NAMALWA (cell line): ENCODE data around the gene ECI2.
A peak's percentile ranks its signal among the peaks of the same experiment; 100 is the strongest.

ENCODE experiments used
- DNase-seq: peaks from one replicate; pipeline ENCODE4 v3.0.0-alpha.2; 2015; ENCODE audit warnings: low spot score

The ECI2 gene

GRCh38 chr6:4134841-4135664, at the start of gene ECI2:
TSS of gene ECI2 (minus strand) at chr6:4135575. CDS start at chr6:4135560, 15 bp downstream.
- peak; percentile 73 for DNase-seq

- DNase-seq, result peak; percentile 76
These were observed 45.4 kb upstream of the ECI2 start for GRCh38 chr6:4180652-4181255.

GRCh38 chr6:4179960-4180651, 44.7 kb upstream of the ECI2 start:
- DNase-seq, result no peak

- DNase-seq, result no peak
These were observed 43.5 kb upstream of the ECI2 start for GRCh38 chr6:4178737-4179333.

GRCh38 chr6:4176907-4177306, 41.5 kb upstream of the ECI2 start:
- no peak for DNase-seq

GRCh38 chr6:4174042-4174441, 38.7 kb upstream of the ECI2 start:
- no peak for DNase-seq

GRCh38 chr6:4172368-4172767, 37.0 kb upstream of the ECI2 start:
- DNase-seq, result no peak

GRCh38 chr6:4170297-4170696, 34.9 kb upstream of the ECI2 start:
- DNase-seq, result no peak

GRCh38 chr6:4169028-4169789, 33.8 kb upstream of the ECI2 start:
- no peak for DNase-seq

GRCh38 chr6:4167833-4168232, 32.5 kb upstream of the ECI2 start:
- DNase-seq, result no peak

- no peak for DNase-seq
These were observed 31.7 kb upstream of the ECI2 start for GRCh38 chr6:4167123-4167522.

GRCh38 chr6:4164456-4164855, 29.1 kb upstream of the ECI2 start:
- no peak for DNase-seq

- peak; percentile 4 for DNase-seq
These were observed 28.7 kb upstream of the ECI2 start for GRCh38 chr6:4164117-4164442.

- DNase-seq, result no peak
These were observed 28.2 kb upstream of the ECI2 start for GRCh38 chr6:4163408-4164116.

GRCh38 chr6:4162370-4162769, 27.0 kb upstream of the ECI2 start:
- DNase-seq, result no peak

- DNase-seq, result no peak
These were observed 24.1 kb upstream of the ECI2 start for GRCh38 chr6:4159491-4159890.

- no peak for DNase-seq
These were observed 22.1 kb upstream of the ECI2 start for GRCh38 chr6:4157506-4157905.

GRCh38 chr6:4155848-4156466, 20.6 kb upstream of the ECI2 start:
- DNase-seq, result peak; percentile 87

GRCh38 chr6:4153514-4153985, 18.2 kb upstream of the ECI2 start:
- peak; percentile 41 for DNase-seq

GRCh38 chr6:4145083-4145482, 9.7 kb upstream of the ECI2 start:
- no peak for DNase-seq

GRCh38 chr6:4139272-4139671, 3.9 kb upstream of the ECI2 start:
- DNase-seq, result no peak
